ENCODE data around the gene ALX3.

Gene ALX3

DNA sequence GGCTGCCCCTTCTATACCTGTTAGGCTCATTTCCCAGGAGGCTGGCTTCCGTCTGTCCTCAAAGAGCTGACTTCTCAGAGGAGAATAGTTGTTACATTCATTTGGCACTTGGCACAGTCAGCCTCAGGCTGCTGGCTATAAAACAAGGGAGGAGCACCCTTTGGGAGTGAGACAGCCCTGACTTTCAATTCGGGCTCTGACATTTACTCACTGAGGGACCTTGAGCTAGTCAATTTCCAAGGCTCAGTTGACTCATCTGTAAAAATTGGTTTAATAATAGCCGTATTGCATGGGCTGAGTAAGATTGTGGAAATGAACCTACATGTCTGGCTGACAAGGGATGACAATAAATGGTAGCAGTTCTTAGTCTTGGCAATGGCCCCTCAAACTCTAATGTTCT, 13.7 kb downstream of the ALX3 start:
- H3K36me3 ChIP-seq (ENCODE audit: insufficient read depth, low read length) = peaks cover 78% of the 10 kb centered on the region
- no peaks in the 10 kb centered on the region for H3K9me3 ChIP-seq (ENCODE audit: low read length)
- H2AFZ ChIP-seq (ENCODE audit: low read depth, low read length) = no peak overlapping the region
- no peak overlapping the region for H3K4me3 ChIP-seq (ENCODE audit: low read length)
- H3K27me3 ChIP-seq (ENCODE audit: insufficient read depth, low read length) = no peaks in the 10 kb centered on the region
- H3K4me1 ChIP-seq (ENCODE audit: insufficient read depth, low read length) = no peaks in the 10 kb centered on the region

DNA sequence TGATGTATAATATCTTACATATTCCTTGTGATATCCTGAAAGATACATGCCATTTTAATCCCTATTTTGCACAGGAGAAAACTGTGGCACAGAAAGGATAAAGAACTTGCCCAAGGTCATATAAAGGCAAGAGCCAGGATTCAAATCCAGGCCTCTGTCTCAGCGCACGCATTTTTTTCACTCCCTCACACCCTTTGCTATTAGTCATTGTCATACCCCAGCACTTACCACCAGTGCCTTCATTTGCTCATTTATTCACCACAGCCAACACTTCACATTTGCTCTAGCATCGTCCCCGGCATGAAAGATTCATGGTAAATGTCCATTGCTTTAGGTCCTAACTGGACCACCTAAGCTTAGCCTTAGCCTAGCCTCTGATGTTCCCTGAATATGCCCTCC, 14.2 kb downstream of the ALX3 start:
- H3K36me3 ChIP-seq (ENCODE audit: insufficient read depth, low read length) = peaks cover 83% of the 10 kb centered on the region
- H3K9me3 ChIP-seq (ENCODE audit: low read length) = no peaks in the 10 kb centered on the region
- H3K27me3 ChIP-seq (ENCODE audit: insufficient read depth, low read length) = no peaks in the 10 kb centered on the region
- H3K4me1 ChIP-seq (ENCODE audit: insufficient read depth, low read length) = no peaks in the 10 kb centered on the region
- H3K4me3 ChIP-seq (ENCODE audit: low read length) = no peak overlapping the region
- H2AFZ ChIP-seq (ENCODE audit: low read depth, low read length) = no peak overlapping the region

- H3K27me3 ChIP-seq (ENCODE audit: insufficient read depth, low read length) = no peaks in the 10 kb centered on the region
- H3K4me3 ChIP-seq (ENCODE audit: low read length) = no peak overlapping the region
- no peaks in the 10 kb centered on the region for H3K9me3 ChIP-seq (ENCODE audit: low read length)
- no peak overlapping the region for H2AFZ ChIP-seq (ENCODE audit: low read depth, low read length)
- no peaks in the 10 kb centered on the region for H3K4me1 ChIP-seq (ENCODE audit: insufficient read depth, low read length)
- H3K36me3 ChIP-seq (ENCODE audit: insufficient read depth, low read length) = peaks cover 88% of the 10 kb centered on the region
Measured at GRCh38 chr1:110055493-110056284, 14.8 kb downstream of the ALX3 start.

- no peaks in the 10 kb centered on the region for H3K27me3 ChIP-seq (ENCODE audit: insufficient read depth, low read length)
- H3K9me3 ChIP-seq (ENCODE audit: low read length) = no peaks in the 10 kb centered on the region
- peaks cover 95% of the 10 kb centered on the region for H3K36me3 ChIP-seq (ENCODE audit: insufficient read depth, low read length)
- no peaks in the 10 kb centered on the region for H3K4me1 ChIP-seq (ENCODE audit: insufficient read depth, low read length)
- H3K4me3 ChIP-seq (ENCODE audit: low read length) = no peak overlapping the region
- no peak overlapping the region for H2AFZ ChIP-seq (ENCODE audit: low read depth, low read length)
Measured at GRCh38 chr1:110053552-110054428, 16.7 kb downstream of the ALX3 start.

DNA sequence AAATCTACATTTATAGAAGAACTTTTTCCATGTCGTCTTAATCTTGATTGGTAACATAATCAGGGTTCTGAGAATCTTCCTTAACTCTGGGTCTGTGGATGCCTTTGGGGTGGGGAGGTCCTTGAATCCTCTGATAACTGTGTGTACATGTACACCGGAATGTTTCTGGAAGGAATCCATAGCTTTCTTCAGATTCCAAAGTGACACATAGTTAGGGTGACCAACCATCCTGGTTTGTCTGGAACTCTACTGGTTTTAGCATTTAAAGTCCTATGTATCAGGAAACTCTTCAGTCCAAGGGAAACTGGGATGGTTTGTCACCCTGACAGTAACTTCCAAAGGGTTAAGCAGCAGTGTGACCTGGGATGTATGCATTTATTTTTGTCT, 19.2 kb downstream of the ALX3 start:
- Histone ChIP-seq H3K4me3 (ENCODE audit: low read length) (no peak overlapping the region), H3K36me3 (ENCODE audit: insufficient read depth, low read length) (peaks cover 95% of the 10 kb centered on the region), H3K9me3 (ENCODE audit: low read length) (no peaks in the 10 kb centered on the region), H3K4me1 (ENCODE audit: insufficient read depth, low read length) (no peaks in the 10 kb centered on the region), H3K27me3 (ENCODE audit: insufficient read depth, low read length) (no peaks in the 10 kb centered on the region), H2AFZ (ENCODE audit: low read depth, low read length) (no peak overlapping the region)

GRCh38 chr1:110050602-110051261, 19.7 kb downstream of the ALX3 start:
- H3K4me1 ChIP-seq (ENCODE audit: insufficient read depth, low read length) = no peaks in the 10 kb centered on the region
- no peaks in the 10 kb centered on the region for H3K9me3 ChIP-seq (ENCODE audit: low read length)
- H3K27me3 ChIP-seq (ENCODE audit: insufficient read depth, low read length) = no peaks in the 10 kb centered on the region
- no peak overlapping the region for H3K4me3 ChIP-seq (ENCODE audit: low read length)
- H2AFZ ChIP-seq (ENCODE audit: low read depth, low read length) = no peak overlapping the region
- H3K36me3 ChIP-seq (ENCODE audit: insufficient read depth, low read length) = peaks cover 94% of the 10 kb centered on the region

DNA sequence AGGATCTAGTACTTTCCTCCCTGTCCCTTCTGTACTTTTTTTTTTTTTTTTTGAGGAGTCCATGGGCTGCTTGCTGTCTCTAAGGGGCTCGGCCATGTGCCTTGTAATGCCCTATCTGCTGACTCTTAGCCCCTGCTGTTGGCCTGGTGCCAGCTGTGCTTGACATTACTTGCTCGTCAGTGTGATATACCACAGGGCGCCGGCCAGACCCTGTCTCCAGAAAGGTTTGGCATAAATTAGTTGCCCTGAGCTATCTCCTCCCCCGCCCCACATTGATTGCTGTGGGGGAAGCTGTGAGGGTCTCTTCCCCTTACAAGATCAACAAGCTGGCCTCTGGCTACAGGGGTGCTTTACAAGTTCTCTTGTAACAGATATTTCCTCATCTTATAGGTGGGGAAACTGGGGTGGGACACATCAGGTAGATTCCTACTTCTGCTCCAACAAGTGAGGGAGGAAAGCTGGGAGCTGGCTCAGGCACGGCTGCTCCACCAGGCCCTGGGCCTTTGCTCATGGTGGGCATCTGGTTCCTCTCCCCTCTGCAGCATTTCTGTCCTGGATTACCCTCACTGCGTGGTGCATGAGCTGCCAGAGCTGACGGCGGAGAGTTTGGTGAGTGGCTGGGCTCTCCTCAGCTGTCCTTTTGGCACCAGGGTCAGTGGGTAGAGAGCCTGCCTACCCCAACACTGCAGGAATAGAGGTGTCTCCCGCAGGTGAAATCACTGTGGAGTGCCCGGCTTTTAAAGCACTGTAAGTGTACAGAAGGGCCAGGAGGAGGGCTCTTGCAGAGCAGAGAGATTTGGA, 20.5 kb downstream of the ALX3 start:
- H3K4me1 ChIP-seq (ENCODE audit: insufficient read depth, low read length) = no peaks in the 10 kb centered on the region
- H3K36me3 ChIP-seq (ENCODE audit: insufficient read depth, low read length) = peaks cover 94% of the 10 kb centered on the region
- no peak overlapping the region for H3K4me3 ChIP-seq (ENCODE audit: low read length)
- H3K27me3 ChIP-seq (ENCODE audit: insufficient read depth, low read length) = no peaks in the 10 kb centered on the region
- H2AFZ ChIP-seq (ENCODE audit: low read depth, low read length) = no peak overlapping the region
- H3K9me3 ChIP-seq (ENCODE audit: low read length) = no peaks in the 10 kb centered on the region

DNA sequence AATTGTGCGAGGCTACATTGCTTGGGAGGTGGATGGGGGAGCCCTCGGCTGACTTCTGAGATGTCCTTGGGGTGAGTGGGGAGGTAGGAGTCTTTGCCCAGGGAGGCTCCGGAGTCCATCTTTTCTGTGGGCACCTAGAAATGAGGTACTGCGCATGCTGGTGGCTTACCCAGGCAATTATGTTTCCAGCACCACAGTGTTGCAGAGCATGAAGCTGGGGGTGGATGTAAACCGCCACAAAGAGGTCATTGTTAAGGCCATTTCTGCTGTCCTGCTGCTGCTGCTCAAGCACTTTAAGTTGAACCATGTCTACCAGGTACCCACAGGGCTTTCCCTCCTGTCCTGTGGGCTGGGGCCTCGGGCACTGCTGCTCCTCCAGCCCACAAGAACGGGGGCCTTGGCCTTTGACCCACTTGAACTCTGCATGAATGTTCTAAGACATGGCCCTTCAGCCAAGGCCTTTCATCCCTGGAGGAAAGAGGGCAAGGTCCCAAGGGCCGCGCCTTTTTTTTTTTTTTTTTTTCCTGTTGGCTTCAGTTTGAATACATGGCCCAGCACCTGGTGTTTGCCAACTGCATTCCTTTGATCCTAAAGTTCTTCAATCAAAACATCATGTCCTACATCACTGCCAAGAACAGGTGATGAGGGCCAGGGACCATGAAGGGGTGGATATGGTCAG, 21.4 kb downstream of the ALX3 start:
- no peak overlapping the region for H3K4me3 ChIP-seq (ENCODE audit: low read length)
- H3K4me1 ChIP-seq (ENCODE audit: insufficient read depth, low read length) = no peaks in the 10 kb centered on the region
- no peaks in the 10 kb centered on the region for H3K9me3 ChIP-seq (ENCODE audit: low read length)
- H3K27me3 ChIP-seq (ENCODE audit: insufficient read depth, low read length) = no peaks in the 10 kb centered on the region
- peaks cover 94% of the 10 kb centered on the region for H3K36me3 ChIP-seq (ENCODE audit: insufficient read depth, low read length)
- H2AFZ ChIP-seq (ENCODE audit: low read depth, low read length) = no peak overlapping the region

GRCh38 chr1:110048240-110048639, 22.2 kb downstream of the ALX3 start:
- Histone ChIP-seq H3K27me3 (ENCODE audit: insufficient read depth, low read length) (no peaks in the 10 kb centered on the region), H3K9me3 (ENCODE audit: low read length) (no peaks in the 10 kb centered on the region), H3K4me3 (ENCODE audit: low read length) (no peak overlapping the region), H2AFZ (ENCODE audit: low read depth, low read length) (no peak overlapping the region), H3K4me1 (ENCODE audit: insufficient read depth, low read length) (peaks cover 1% of the 10 kb centered on the region), H3K36me3 (ENCODE audit: insufficient read depth, low read length) (peaks cover 95% of the 10 kb centered on the region)

DNA sequence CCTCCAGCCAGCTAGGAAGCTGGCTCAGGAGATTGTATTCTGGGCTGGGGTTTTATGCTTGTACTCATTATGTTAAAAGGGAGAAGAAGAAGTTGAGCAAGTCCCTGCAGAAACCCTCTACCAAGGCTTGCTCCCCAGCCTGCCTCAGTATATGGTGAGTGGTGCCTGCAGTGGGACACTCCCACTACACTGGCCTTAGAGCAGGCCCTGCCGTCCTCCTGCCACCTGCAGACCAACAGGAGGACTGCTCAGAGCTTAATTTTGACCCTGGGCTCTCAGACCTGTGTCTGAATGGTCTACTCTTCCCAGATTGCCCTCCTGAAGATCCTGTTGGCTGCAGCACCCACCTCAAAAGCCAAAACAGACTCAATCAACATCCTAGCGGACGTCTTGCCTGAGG, 23.0 kb downstream of the ALX3 start:
- Histone ChIP-seq H2AFZ (ENCODE audit: low read depth, low read length) (no peak overlapping the region), H3K27me3 (ENCODE audit: insufficient read depth, low read length) (no peaks in the 10 kb centered on the region), H3K36me3 (ENCODE audit: insufficient read depth, low read length) (peaks cover 93% of the 10 kb centered on the region), H3K4me3 (ENCODE audit: low read length) (no peak overlapping the region), H3K4me1 (ENCODE audit: insufficient read depth, low read length) (peaks cover 9% of the 10 kb centered on the region), H3K9me3 (ENCODE audit: low read length) (no peaks in the 10 kb centered on the region)

DNA sequence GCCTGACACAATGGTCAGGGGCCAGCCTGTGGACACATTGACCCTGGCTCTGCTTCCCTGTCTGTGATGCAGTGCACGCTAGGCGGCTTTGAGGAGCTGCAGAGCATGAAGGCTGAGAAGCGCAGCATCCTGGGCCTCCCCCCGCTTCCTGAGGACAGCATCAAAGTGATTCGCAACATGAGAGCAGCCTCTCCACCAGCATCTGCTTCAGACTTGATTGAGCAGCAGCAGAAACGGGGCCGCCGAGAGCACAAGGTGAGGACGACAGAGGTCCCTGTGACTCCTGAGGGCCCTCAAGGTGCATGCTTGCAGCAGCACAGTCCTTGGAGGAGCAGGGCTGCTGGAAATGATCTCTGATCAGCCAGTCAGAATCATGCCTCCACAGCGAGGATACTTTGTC, 27.5 kb downstream of the ALX3 start:
- no peaks in the 10 kb centered on the region for H3K27me3 ChIP-seq (ENCODE audit: insufficient read depth, low read length)
- H3K4me1 ChIP-seq (ENCODE audit: insufficient read depth, low read length) = peaks cover 16% of the 10 kb centered on the region
- H3K9me3 ChIP-seq (ENCODE audit: low read length) = no peaks in the 10 kb centered on the region
- no peak overlapping the region for H2AFZ ChIP-seq (ENCODE audit: low read depth, low read length)
- peaks cover 94% of the 10 kb centered on the region for H3K36me3 ChIP-seq (ENCODE audit: insufficient read depth, low read length)
- no peak overlapping the region for H3K4me3 ChIP-seq (ENCODE audit: low read length)

- H3K4me3 ChIP-seq (ENCODE audit: low read length) = no peak overlapping the region
- H2AFZ ChIP-seq (ENCODE audit: low read depth, low read length) = no peak overlapping the region
- no peaks in the 10 kb centered on the region for H3K27me3 ChIP-seq (ENCODE audit: insufficient read depth, low read length)
- no peaks in the 10 kb centered on the region for H3K9me3 ChIP-seq (ENCODE audit: low read length)
- peaks cover 21% of the 10 kb centered on the region for H3K4me1 ChIP-seq (ENCODE audit: insufficient read depth, low read length)
- peaks cover 87% of the 10 kb centered on the region for H3K36me3 ChIP-seq (ENCODE audit: insufficient read depth, low read length)
Measured at GRCh38 chr1:110040548-110040947, 29.9 kb downstream of the ALX3 start.
